ENCODE data around the gene TGFB1.
"Not testable (repeated sequence)": the region's sequence is repeated elsewhere in the genome, so short reads cannot be mapped to it uniquely, and the experiment has no call there.

The TGFB1 gene

GRCh38 chr19:41367848-41368301 is 14.2 kb upstream of the TGFB1 start:
- no peak for DNase-seq

GRCh38 chr19:41366089-41366488 is 12.4 kb upstream of the TGFB1 start:
- DNase-seq, result no peak

- DNase-seq, result no peak
Measured at GRCh38 chr19:41364524-41365391, 11.0 kb upstream of the TGFB1 start.

- DNase-seq, result peak; percentile 94
Measured at GRCh38 chr19:41363753-41364523, 10.2 kb upstream of the TGFB1 start, which contains the start of gene B9D2. Gene B9D2 (minus strand): TSS chr19:41364149. CDS start chr19:41363519, 630 bp downstream.

- DNase-seq, result no peak
Measured at GRCh38 chr19:41363371-41363752, 9.6 kb upstream of the TGFB1 start.

GRCh38 chr19:41362143-41362847 is 8.6 kb upstream of the TGFB1 start:
- DNase-seq, result no peak

- no peak for DNase-seq
Measured at GRCh38 chr19:41359741-41360140, 6.0 kb upstream of the TGFB1 start.

GRCh38 chr19:41357746-41358145 is 4.0 kb upstream of the TGFB1 start:
- DNase-seq, result no peak

GRCh38 chr19:41356984-41357739 is 3.4 kb upstream of the TGFB1 start:
- no peak for DNase-seq

- no peak for DNase-seq
Measured at GRCh38 chr19:41355802-41356201, 2.1 kb upstream of the TGFB1 start.

GRCh38 chr19:41355035-41355434 is 1.3 kb upstream of the TGFB1 start:
- DNase-seq, result no peak

GRCh38 chr19:41354343-41354953 is 726 bp upstream of the TGFB1 start:
- DNase-seq, result no peak

GRCh38 chr19:41352609-41353465 is 885 bp downstream of the TGFB1 start:
- peak; percentile 70 for DNase-seq

GRCh38 chr19:41352279-41352608 is 1.5 kb downstream of the TGFB1 start:
- DNase-seq, result no peak

GRCh38 chr19:41351339-41352245 is 2.1 kb downstream of the TGFB1 start:
- DNase-seq, result peak; percentile 83

- DNase-seq, result no peak
Measured at GRCh38 chr19:41350735-41351338, 2.9 kb downstream of the TGFB1 start.

- not testable (repeated sequence) for DNase-seq
Measured at GRCh38 chr19:41346916-41347315, 6.8 kb downstream of the TGFB1 start.

- no peak for DNase-seq
Measured at GRCh38 chr19:41344162-41344561, 9.6 kb downstream of the TGFB1 start.
